NCI-H128 (cell line): ENCODE data around the gene HTR1B.

Source experiments
- DNase-seq: peaks from one replicate; lab custom pipeline; 2025; ENCODE audit not compliant: unreplicated experiment; lab: John Stamatoyannopoulos, UW

HTR1B gene

DNA sequence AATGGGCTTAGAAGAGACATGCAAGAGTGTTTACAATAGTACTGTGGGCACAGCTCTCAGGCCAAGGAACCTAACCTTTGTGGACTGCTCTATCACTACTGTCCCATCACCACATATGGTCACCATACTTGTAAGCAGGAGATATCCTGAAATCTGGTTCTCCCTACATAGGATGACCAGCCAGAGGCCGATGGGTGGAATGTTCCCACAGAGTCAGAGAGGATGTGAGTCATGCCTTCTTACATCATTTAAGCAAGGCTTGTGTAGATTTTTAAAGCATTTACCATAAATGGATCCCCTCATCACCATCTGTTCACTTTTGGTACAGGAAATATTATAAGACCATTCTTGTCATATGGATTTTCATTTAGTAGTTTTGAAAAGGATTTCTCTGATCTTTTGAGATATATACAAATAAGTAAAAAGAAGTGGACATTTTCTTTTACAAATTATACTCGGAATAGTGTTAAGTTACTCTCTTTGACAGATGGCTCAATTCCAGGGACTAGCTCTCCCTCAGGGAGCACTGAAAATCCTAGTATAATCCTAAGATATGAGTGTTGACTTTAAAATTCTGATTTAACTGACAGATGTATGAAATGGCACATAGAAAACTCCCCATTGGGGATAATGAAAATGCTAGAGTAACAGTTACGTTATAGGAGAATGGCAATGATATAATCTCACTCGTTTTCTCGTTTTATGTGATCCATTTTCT lies 6.6 kb downstream of the HTR1B start:
- DNase-seq: no peak

DNA sequence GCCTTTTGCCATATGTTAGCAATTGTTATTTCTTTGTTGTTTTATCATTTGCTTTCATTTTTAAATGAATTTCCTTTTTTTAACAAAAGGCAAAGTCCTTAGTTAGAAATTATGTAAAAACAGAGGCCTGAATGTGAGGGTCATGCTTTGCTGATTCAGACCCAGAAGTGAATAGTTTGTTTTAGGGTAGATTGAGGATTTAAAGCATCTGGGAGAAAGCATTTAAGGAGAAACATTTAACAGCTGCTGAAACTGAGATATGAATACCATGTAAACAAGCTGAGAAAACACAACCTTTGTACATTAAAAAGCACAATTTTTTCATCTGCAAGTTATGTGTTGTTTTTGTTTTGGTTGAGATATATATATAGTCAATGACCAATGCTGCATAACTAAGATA lies 8.0 kb downstream of the HTR1B start:
- DNase-seq: no peak

DNA sequence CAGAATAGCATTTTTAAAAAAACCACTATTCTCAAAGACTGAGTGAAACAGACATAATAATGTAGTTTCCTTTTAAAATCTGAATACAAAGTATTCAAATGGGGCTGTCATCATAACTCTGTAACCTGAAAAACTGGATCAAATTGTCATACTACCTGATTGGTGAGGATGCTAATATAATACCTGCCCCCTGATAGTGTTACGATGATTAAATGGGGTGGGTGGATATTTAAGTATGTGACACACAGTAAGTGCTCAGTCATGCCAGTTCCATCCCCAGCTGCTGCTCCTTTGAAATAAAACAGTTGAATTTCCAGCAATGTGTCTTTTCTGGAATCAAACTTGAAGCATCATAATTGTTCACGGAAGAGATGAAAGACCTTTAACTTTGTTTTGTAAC lies 8.9 kb downstream of the HTR1B start:
- no peak for DNase-seq

DNA sequence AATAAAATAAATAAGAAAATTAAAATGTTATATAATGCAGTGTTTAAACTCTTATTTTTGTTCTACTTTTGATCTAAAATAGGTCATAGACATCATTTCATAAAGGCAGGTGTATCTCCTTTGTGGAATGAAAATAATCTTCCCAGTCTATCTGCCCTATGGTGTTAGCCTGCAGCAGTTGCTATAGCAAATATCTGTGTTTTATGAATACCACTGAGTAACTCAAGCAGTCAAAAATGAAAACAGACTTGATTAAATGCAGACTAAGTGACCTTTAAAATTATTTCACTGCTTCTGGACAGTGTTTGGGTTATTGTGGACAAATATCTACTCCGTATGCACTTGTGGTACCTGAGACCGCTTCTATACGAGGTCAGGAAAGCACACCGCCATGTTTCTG lies 11.8 kb downstream of the HTR1B start:
- no peak for DNase-seq

DNA sequence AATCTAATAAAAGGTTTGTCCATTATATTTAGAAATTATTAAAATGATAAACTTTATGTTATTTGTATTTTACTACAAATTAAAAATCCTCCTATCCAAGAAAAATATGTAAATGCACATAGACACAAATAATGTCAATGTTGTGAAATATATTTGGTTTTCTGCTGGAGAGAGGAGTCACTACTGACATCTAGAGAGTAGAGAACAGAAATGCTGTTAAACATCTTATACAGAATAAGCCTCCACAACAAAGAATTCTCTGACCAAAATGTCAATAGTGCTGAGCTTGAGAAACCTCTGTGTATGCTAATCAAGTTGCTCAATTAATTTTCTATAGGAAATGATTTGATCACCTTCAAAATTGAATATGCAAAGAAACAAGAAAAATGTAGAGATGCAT lies 12.4 kb downstream of the HTR1B start:
- DNase-seq: no peak

DNA sequence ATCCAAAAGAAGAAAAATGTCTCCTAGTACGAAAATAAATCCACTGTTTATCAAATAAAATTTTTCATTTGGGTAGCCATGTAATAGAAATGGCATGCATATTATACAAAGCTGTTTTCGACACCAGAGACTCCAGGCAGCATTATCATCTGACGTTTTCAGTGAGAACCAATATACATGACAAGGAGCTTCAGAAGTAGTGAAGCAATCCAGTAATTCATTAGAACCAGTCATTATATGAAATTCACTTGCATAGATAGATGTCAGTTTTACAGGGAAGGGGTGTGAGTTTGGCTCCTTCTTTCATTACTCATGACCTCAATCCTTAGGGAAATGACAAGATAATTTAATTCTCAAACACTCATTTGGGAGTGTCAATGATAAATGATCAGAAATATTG lies 14.7 kb downstream of the HTR1B start:
- no peak for DNase-seq

DNA sequence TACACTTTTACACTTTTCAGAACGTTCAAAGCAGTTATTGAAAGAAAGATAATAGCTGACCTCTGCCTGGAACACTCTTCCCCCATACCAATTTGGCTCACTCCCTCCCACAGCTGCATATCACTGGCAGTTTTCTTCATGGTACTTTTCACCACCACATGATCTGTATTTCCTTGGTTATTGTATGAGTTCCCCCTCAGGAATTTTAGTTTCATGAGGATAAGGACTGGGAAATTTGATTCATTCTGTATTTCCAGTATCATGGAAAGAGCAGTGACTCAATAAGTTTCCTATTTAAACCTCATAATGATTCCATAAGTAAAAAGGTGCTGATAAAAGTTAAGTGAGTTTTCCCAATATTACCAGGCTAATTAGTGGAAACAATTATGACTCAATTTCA lies 16.0 kb downstream of the HTR1B start:
- no peak for DNase-seq

DNA sequence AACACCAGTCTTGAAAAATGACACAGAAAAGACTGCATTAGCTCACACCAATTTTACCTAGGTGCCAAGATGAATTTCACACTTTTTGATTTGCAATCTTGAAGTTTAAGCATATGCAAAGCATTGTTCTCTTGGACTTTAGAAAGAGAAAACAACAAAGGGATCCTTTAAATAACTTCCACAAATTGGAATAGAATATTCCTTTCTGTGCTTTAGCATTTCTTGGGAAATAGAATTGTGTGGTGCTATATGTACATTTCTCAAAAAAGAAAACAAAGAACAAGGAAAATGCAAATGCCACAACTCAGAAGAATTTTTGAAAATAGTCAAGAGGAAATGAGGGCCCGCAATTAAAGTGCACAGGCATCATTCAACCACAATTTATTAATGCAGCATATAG lies 17.0 kb downstream of the HTR1B start:
- no peak for DNase-seq

DNA sequence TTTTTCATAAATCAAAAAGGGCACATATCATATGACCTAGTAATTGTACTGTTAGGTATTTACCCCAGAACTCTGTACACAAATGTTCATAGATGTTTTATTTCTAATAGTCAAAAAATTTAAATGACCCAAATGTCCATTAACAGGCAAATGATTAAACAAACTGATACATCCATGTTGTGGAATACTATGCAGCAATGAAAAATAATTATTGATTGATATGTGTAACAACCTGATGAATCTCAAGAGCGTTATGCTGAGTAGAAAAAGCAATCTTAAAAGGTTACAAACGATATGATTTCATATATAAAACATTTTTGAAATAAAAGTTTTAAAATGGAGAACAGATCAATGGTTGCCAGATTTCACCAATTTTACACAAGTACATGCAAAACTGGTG lies 18.1 kb downstream of the HTR1B start:
- DNase-seq: no peak

DNA sequence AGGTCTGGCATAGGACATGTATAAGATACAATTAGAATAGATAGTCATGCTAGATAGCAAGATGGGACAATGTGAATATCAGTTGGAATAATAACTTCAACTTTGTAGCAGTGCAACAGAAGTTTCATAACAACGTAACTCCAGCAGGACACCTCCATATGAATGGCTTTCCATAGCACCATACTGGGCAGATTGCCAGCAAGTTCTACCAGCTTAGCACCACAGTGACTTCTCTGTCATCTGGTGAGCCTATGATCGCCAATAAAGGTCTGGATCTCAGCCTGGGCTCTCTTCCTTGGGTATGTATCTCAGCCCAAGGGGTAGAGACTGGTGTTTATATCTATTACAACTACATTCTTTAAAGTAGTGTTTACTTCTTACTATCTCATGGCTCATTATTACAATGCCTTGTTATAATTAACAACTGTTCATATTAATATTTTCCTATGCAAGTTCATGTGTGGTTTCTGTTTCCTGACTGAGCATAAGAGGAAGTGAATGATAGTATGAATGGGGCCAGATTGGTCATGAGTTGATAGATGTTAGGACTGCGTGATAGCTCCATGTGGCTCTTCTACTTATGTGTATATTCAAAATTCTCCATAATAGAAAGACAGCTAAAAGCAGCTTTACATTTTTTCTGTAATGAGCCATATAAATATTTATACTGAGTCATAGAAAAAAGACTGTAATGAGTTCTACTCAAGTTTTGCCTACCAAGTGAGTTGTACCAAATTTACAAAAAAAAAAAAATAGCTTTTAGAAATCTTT lies 22.9 kb downstream of the HTR1B start:
- no peak for DNase-seq

DNA sequence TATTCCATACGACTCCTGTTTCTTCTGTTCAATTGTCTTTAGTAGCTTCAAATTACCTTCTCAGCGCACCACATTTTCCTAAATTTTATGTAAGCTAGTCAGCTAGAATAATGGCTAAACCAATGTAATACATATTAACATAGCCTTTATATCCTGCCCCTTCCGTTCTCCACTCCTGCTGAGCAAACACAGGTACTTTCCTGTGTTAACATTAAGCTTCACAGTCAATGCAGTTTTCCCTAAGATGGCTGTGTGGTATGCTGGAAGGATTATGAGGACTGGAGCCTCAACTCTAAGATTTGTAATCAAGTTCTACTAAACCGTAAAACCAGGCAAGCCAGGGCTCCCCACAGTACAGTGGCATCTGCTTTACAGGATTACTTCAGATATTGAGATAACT lies 29.4 kb downstream of the HTR1B start:
- no peak for DNase-seq

DNA sequence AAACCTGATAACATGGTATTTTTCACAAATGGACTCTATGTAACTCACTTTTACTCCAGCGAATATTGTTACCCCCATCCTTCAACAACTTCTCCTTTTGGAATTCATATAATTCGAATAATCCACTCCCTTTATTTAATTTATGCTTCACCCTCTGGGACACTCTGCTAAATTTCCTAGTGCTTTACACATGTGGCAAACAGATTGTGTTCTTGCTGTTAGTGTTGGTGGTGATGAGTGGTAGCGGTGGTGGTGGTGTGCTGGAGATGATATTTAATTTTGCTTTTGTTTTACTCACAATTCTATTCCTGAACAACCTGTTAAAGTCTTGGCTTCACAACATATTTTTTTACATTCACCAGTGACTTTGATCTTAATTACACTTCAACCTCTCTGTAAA lies 32.8 kb downstream of the HTR1B start:
- no peak for DNase-seq

DNA sequence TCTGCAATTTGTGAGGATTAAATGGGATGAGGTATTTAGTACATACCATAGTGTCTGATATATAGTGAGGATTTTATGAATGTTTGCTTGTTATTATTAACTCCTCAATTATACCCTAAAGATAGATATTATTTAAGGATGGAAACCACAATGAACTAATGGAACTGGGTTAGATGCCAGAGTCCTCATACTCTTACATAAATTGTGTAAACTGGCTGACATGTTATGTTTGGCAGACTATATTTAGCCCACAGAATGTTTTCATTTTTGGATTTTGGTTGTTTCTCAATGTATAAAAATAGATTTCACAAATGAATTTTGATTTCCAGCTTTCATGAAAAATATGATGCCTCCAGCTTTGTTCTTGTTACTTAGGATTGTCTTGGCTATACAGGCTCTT lies 37.6 kb downstream of the HTR1B start:
- DNase-seq: no peak

DNA sequence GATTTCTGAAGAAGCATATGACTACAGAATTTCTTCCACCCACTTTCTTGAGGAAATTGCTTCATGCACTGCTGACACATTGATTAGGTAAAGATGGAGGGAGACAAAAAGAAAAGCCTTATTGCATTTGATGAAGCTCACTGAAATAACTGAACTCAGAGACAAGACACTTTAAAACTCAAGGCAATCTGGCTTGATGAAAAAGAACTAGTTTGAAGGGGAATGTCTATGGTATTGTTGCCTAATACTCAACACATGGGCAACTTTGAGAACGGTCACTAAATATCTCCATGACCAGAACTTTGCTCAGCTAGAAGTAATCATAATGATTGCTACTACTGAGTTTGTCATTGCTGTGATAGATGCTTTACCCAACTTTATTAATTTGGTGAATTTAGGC lies 38.1 kb downstream of the HTR1B start:
- DNase-seq: no peak

DNA sequence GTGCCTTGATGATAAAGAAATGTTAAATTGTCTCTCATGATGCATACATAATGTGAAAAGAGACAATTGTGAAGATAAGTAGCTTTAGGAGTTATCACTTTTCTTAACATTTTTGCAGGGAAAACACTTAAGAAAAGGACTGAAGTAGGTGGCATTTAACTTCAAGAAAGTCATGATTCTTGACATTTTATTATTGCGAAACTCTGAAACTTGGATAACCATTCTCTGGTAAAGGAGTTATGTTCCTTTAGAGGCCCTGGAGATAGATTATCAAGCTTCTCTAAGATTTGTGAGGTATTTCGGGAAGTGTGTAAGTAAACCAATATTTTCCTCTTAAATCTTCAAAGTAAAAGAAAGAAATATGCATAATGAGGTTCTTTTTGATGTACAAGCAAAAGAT lies 38.5 kb downstream of the HTR1B start:
- DNase-seq: no peak

DNA sequence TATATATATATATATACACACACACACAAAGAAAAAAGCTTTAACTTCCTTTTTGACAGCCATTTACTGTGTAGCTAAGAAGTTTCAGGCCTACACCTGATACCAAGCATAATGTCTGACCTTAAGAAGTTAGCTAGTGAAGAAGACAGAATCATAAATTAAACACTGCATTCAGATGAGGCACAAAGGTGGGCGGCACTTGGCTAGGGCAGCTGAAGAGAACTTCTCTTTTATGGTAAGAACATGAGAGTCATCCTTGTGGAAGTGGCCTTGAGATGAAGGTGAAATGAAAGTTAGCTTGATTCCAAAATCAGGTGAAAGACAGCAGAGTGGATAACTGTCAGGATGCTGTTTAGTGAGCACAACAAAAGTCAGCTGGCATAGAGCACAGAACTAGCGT lies 46.5 kb downstream of the HTR1B start:
- no peak for DNase-seq

DNA sequence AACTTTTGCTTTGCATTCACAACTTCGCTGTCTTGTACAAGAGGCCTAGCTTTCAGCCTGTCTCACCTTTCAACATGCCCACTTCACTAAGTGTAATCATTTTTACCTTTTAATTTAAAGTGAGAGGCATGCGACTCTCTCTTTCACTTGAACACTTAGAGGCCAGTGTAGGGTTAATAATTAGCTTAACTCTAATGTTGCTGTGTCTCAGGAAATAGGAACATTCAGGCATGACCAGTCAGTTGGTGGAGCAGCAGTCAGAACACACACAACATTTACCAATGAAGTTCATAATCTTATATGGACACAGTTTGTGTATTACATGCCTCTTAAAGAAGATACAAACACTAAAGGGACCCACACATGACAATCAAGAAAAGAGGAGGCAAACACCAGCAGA lies 47.6 kb downstream of the HTR1B start:
- no peak for DNase-seq
